ENCODE results near the gene ZFR.
"Not testable (repeated sequence)": the region's sequence is repeated elsewhere in the genome, so short reads cannot be mapped to it uniquely, and the experiment has no call there.

The ZFR gene

DNA sequence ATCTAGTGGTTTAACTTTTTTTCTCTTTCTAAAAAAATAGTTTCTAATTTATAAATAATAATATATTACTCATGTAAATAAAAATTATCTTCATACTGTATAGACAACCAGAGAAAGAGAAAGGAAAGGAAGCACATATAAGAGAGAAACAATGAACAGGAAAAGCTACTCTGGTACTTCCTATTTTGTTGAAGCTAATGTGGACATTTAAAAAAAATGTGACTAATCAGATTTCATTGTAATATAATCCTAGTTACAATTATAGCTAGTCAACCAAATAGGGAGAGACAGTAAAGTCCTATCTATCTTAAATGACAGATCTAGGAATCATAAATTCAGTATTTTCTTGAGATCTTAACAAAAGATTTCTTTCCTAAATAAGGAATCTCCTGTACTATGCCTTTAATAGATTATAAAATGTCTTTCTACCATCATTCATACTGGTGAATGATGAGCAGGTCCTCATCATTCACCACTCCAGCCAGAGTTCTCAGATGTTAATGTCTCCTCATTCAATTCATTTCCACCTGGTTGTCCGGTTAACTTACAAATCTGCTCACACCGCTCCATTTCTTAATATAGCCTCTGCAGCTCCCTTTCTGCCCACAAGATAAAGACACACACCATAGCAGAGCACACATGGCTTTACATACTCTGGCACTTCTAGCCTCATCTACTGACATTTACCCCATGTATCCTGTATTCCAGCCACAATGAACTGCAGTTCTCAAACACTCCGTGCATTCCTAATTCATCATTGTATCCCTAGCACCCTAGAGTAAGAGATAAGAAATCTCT lies 30.9 kb downstream of the ZFR start:
- no peak for DNase-seq

DNA sequence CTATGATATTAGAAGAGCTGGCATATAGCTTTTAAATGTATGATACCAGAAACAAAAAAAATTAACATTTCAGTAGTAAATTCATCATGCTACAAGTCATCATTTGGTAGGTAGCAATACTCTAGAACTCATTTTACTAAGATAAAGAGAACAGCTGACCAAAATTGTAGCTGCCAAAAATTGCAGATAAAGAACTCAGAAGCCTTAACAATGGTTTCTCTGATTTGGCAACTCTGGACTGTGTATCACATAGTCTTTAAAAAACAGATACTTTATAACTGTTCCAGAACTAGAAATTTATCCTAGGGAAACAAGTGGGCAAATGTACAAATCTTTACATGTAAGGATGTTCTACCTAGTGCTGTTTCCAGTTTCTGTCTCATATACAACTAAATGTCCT lies 33.9 kb downstream of the ZFR start:
- no peak for DNase-seq

DNA sequence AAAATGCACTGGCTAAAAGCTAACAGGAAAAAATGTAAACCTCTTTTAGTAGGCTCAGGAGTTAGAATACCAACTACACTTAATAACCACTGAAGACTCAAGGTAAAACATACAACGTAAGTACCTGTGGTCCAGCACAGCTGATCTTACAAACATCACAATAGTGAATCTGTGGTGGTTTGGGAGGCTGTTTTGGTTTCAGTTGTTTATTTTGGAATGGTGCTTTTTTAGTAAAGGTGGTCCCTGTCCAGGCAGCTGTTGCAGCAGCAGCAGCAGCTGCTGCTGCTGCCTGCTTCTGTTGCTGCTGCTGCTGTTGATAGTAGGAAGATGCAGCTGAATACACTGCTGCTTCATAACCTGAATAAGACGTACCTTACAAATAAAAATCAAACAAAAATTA lies 37.9 kb downstream of the ZFR start:
- DNase-seq = no peak

DNA sequence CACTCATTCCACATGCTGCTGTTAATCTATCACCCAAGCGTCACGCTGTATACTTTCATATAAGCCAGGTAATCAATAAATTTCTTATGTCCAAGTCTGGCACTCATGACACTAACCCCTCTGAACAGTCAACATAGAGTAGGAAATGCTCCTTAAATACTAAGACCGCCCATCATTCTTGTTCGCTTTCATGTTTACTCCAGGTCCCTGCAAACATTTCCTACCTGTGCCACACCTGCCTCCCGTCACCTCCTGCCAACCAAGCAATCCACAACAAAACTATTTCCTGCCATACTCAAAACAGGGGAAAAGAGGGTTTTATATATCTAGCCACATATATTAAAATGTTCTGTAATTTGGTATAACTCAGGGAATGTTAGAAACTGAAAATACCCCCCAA lies 39.0 kb downstream of the ZFR start:
- DNase-seq = no peak

DNA sequence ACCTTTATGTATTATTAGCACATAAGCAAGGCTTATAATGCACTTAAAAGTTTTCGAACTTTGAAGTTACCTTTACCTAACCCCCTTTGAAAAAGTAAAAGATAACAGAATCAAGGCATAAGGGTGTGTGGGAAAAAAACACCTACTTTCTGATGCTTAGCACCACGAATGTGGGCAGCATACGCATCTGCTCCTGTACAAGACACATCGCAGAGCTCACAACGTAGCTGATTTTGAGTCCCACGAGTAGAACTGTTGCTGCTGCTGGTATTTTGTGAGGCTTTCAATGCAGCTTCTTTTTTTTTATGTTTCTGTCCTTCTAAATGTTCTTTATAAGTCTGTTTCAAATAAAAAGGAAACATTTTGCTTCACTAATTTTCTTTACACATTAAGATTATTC lies 40.8 kb downstream of the ZFR start:
- no peak for DNase-seq

DNA sequence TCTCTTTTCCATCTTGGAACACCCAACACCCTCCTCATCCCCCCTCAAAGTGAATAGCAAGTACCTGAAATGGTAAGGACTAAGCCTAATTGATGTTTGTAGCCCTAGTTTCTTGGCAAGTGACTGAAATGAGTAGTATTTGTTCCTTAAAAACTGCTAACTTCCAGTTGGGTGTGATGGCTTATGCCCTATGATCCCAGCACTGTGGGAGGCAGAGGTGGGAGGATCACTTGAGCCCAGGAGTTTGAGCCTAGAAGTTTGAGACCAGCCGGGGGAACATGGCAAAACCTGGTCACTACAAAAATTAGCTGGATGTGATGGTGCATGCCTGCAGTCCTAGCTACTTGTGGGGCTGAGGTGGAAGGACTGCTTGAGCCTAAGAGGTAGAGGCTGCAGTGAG lies 44.1 kb downstream of the ZFR start:
- no peak for DNase-seq

DNA sequence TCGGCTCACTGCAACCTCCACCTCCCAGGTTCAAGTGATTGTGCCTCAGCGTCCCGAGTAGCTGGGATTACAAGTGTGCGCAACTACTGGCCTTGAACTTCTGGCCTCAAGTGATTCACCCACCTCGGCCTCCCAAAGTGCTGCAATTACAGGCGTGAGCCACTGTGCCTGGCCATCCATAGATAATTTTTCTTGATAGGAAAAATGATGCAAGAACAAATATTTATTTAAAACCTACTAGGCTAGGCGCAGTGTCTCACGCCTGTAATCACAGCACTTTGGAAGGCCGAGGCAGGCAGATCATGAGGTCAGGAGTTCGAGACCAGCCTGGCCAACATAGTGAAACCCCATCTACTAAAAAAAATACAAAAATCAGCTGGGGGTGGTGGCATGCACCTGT lies 45.8 kb downstream of the ZFR start:
- not testable (repeated sequence) for DNase-seq

DNA sequence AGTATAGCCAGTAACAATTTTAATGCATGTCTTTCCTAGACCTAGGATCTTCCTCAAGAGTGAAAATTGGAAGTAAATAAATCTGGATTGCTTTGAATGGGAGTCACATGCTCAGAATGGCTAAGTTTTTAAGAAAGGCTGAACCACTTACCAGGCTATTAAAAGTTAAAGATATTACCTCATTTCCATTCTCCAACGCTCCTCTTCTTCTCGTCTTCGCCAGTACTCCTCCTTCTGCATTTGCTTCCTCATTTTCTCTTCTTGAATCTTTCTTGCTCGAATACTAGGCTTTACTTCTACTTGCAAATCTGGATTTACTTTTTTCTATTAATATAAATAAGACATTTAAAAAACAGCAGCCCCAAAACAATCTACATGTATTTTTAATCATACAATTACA lies 49.6 kb downstream of the ZFR start:
- DNase-seq = no peak

DNA sequence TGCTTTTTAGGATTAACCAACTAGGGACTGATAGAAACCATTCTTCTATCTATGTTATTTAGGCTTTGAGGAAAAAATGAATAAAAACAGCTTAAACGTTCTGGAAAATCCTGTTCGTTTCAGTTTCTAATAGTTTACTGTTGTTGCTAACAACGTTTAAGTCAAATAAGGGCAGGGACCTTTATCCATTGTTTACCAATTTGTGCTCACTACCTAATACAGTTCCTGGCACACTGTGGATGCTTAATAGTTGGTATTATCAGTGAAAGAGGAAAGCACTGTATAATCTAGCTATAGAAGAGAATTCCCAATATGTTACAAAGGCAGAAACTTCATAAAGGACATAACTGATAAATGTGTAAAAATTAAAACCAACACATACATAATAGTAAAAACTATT lies 52.5 kb downstream of the ZFR start:
- no peak for DNase-seq

DNA sequence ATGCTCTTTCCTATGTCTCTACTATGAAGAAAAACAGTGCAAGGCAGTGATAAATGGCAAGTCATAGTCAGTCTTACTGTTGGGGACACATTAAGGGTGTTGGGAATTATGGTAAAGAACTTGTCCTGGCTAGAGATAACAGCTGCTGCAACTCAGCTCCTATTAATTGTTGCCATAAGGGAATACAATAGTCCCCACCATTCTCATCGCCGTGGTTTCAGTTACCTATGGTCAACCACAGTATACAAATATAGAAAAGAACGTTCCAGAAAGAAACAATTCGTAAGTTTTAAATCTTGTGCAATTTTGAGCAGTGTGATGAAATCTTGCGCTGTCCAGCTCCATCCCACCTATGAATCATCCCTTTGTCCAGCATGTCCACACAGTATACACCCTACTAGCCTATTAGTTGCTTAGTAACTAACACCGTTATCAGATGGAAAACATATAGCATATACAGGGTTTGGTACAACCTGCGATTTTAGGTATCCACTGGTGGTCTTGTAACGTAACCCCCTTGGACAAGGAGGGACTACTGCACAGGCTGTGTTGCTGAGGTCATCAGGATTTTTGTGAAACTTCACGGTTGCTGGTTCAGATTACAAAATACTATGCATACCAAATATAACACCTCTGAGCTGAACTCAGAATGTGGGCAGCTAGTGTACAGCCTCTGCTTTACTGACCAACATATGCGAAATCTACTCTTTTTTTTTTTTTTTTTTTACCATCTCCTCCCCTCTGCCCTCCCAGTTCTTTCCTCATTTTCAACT lies 53.5 kb downstream of the ZFR start:
- DNase-seq = no peak

DNA sequence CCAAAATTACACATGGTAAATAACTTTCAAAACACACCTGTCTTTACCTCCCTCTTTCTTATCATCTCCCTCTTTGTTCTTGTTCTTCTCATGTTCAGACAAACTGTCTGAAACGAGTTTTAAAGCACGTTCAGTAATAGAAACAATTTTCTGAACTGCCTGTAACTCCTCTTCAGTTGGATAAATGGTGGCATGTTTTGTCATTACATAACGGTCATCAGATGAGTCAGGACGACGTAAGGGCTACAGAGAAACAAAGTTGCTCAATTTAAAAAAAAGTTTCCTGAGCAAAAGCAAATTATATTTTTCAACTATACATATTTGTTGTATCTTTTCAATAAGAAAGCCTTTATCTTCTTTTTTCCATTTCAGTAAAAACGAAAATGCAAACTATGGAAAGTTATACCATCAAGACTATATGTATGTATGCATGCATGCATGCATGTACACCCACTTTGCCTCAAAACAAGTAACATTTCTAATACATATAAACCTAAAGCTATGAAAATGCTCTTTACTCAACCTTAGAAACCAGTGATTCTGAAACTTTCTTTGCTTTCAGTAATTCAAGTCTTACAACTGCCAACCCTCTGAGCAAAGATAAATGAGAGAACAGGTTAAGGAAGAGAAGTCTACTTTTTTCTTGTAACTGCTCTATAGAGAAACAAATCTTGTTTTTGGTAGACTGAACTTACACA lies 56.0 kb downstream of the ZFR start:
- no peak for DNase-seq

DNA sequence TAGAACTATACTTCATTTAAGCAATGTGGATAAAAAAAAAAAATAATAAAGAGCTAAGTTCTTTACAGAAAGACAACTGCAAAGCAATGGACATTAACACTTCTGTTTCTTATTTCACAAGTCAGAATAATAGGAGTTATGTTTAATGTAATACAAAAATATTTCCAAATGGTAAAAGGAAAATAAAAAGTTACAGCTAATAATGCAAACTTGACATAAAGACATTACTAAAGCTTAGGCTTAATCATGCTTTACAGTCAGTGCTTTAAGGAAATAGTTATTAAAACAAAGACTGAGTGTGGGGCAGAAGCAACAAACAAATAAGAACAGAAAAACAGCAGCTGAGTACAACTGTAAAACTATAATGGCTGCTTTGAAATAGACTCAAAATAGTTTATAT lies 56.7 kb downstream of the ZFR start:
- DNase-seq = no peak

DNA sequence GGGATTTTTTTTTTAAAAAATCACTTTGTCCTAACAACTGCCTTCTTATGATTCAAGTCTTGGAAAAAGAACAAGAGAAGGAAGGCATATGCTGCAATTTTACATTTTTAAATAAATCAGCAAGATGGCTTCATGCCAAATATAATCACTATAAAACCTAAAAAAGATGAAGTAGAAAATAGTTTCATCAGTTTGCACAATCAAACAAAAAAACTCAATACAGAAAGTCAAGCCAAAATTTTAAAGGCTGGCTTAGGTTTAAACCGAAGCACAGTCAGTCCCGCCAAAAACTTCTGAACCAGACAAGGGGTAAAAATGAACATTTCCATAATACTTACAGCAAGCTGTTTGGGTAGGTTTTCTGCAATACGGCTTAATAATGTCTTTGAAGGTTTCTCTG lies 57.3 kb downstream of the ZFR start:
- no peak for DNase-seq

DNA sequence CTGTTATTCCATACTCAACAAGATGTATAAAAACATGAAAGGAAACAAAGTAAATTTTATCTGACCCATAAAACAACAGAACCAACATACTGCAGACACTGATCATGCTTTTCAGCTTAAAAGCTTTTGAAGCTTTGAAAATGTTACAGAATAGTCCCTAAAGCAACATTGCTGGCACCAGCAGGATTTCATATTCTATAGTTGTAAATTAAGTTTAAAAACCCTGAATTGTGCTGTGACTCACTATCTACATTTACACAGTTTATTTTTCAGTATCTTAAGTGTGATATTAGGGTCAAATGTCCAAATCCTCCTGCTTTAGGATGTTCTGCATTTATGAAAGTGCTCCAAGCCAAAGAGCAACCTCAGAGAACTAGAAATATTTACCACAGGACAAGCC lies 59.9 kb downstream of the ZFR start:
- DNase-seq = no peak

DNA sequence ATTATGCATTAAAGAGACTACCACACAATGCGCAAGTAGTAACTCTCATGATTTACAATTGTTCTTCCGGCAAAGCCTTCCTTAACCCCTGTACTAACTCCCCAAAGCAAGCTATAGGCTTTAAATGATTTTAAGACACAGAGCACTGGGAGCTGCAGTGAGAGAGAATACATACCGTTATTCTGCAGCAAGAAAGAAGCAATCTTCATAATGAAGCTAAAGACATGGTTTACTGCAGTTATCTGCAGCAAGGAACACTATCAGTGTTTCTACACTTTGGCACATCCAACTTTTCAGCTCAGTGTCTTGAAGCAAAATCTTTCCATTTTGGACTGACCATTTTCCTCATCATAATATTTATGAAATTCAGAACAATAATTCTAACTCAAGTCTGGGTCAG lies 61.0 kb downstream of the ZFR start:
- no peak for DNase-seq

DNA sequence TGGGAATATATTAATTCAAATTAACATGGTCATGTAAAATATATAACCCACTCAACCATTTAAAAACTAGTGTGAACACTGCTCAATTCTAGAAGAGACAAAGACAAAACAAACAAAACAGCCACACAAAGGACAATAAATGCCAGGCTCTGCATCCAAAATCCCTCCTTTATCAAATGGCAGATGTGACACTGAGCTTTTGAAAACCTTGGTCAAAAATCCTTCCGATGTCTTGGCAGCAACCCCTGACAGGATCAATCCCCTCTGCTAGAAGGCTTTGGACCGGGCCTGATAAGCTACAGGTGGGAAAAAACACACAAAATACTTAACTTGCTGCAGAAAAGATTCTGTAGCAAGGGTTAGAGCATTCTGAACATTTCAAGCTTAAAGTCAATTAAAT lies 61.5 kb downstream of the ZFR start:
- no peak for DNase-seq

DNA sequence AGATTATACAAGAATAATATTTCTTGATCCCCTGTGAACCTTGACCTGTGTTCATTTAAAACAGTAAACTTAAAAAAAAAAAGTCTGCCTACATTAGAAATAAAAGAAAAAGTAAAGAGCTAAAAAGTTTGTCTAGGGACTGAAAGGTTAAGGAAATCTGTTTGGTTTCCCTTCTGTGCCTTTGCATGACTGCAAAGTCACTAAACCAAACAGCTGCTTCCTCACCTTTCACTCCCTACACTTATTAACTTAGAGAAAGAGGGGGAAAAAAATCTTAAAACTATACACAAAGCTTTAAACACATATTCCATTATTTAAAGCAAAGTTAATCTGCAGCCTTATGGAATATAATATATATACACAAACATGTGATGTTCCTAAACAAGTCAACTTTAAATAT lies 65.1 kb downstream of the ZFR start:
- no peak for DNase-seq

DNA sequence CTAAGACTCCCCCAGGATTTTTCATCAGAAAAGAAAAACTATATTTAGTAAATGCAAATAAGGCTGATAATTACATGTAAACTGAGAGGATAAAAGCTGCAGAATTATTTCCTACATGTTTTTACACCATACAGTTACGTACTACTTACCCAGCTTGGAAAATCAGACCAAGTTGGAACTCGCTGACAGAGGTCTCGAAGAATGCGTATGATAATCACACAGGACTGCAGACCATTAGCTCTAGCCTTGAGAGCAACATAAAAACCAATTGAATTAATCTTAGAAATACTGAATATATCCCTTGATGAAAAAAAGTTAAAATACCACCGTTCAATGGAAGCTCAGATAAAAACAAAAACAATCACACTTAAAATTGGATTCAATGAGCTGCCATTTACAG lies 65.6 kb downstream of the ZFR start:
- no peak for DNase-seq

DNA sequence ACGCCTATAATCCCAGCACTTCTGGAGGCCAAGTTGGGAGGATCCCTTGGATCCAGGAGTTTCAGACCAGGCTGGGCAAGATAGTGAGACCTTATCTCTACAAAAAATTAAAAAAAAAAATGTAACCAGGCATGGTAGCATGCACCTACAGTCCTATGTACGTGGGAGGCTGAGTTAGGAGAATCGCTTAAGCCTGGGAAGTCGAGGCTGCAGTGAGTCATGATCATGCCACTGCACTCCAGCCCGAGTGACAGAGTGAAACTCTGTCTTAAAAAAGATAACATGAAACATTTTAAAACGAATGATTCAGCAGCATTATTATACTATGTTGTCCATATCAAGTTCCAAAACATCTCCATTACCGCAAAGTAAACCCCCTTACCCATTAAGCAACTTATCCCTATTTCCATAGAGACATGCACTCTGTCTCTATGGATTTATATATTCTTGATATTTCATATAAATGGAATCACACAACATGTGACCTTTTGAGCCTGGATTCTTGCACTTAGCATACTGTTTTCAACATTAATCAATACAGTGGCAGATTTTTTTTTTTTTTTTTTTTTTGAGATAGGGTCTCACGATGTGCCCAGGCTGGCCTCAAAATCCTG lies 74.9 kb downstream of the ZFR start:
- DNase-seq = no peak

DNA sequence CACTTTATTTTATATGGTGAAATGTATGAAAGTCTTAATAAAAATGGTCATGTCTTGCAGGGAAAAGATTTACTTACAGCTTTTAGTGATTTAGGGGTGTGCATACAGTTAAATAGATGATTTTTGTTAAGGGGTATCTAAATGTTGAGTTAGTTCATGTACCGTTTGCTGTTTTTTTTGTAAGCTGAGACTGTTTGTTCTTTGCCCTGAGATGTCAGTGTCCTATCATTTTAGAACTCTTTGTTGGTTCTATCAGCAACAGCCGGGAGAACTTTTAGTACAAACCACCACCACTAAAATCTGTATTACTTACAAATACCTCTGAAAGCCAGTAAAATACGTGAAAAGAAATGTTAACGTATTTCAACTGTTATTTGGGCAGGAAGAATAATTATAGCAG lies 75.5 kb downstream of the ZFR start:
- no peak for DNase-seq

DNA sequence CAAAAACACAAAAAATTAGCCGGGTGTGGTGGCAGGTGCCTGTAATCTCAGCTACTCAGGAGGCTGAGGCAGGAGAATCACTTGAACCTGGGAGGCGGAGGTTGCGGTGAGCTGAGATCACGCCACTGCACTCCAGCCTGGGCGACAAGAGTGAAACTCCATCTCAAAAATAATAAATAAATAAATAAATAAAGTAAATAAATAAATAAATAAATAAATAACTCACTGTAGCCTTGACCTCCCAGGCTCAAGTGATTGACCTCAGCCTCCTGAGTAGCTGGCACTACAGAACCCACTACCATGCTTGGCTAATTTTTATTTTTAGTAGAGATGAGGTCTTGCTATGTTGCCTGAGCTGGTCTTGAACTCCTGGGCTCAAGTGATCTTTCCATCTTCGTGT lies 77.3 kb downstream of the ZFR start:
- not testable (repeated sequence) for DNase-seq

DNA sequence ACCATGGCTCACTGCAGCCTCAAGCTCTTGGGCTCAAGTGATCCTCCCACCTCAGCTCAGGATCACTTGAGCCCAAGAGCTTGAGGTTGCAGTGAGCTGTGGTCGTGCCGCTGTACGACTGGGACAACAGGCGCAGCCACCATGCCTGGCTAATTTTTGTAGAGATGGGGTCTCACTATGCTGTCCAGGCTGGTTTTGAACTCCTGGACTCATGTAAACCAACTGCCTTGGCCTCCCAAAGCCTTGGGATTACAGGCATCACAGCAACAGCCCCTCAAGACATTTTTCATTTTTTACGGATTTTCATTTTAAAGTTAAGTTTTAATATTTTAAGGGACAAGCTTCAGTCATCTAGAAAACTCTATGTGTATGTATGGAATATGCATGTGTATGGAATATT lies 78.9 kb downstream of the ZFR start:
- no peak for DNase-seq

DNA sequence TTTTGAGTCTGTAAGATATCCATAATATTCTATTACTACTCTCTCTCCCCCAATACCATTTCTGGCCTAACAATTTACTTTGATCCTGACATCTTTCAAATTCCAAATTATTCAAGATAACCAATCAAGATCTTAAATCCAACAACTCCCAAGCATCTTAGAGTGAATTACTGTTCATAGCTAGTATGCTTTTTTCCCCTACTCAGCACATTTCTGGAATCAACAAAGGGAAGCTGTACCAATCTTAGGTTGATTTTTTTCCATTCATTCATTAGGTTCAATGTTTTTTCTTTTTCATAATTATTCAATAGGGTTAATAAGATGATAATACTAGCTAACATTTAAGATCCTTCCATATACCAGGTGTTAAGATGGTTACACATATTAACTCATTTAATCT lies 81.5 kb downstream of the ZFR start:
- no peak for DNase-seq
